GM23338 (cell line): Measurements from ENCODE around the gene ICOS. TPM values are rescaled to one million over a fixed set of nuclear protein-coding genes. Genes with fewer than 3 reads are reported as not detected.
"Not testable (repeated sequence)": the region's sequence is repeated elsewhere in the genome, so short reads cannot be mapped to it uniquely, and the experiment has no call there.

Experiments used
- ATAC-seq: fragments of 200-7000 bp; cut with Tn5 transposase; 3 replicates; pipeline ENCODE4 v1.9.1; 2020
- DNase-seq: peaks from one replicate; pipeline ENCODE4 v3.0.0-alpha.2; 2015; ENCODE audit warnings: low spot score
- H2AFZ ChIP-seq: fragments of 200-600 bp; sonication (generic); 2 replicates; pipeline ENCODE4 v1.8.0; 2016; ENCODE audit warnings: antibody characterized with exemption, mild to moderate bottlenecking, moderate library complexity
- H3F3A ChIP-seq: fragments of 200-600 bp; sonication (generic); replicated peaks from 2 replicates; pipeline ENCODE4 v1.8.0; 2017; ENCODE audit warnings: antibody characterized with exemption, mixed run types, low read depth
- H3K27ac ChIP-seq: fragments of 200-600 bp; sonication (generic); 2 replicates; pipeline ENCODE4 v1.6.1; 2016; ENCODE audit warnings: low read depth
- H3K27me3 ChIP-seq: fragments of 200-600 bp; sonication (generic); 2 replicates; pipeline ENCODE4 v1.8.0; 2016; ENCODE audit warnings: mild to moderate bottlenecking, mixed run types, moderate library complexity; ENCODE audit not compliant: insufficient read depth
- H3K36me3 ChIP-seq: fragments of 200-600 bp; sonication (generic); 2 replicates; pipeline ENCODE4 v1.8.0; 2016; ENCODE audit warnings: mild to moderate bottlenecking; ENCODE audit not compliant: insufficient read depth
- H3K4me1 ChIP-seq: fragments of 200-600 bp; sonication (generic); 2 replicates; pipeline ENCODE4 v1.8.0; 2016; ENCODE audit warnings: mild to moderate bottlenecking, moderate library complexity; ENCODE audit not compliant: insufficient read depth
- H3K4me2 ChIP-seq: fragments of 200-600 bp; sonication (generic); 2 replicates; pipeline ENCODE4 v1.7.1; 2017; ENCODE audit warnings: mixed run types
- H3K4me3 ChIP-seq: fragments of 200-600 bp; sonication (generic); 2 replicates; pipeline ENCODE4 v1.6.1; 2016; ENCODE audit warnings: mixed run types
- H3K79me2 ChIP-seq: fragments of 200-600 bp; sonication (generic); replicated peaks from 2 replicates; pipeline ENCODE4 v1.8.0; 2017; ENCODE audit warnings: mild to moderate bottlenecking; ENCODE audit not compliant: insufficient read depth
- H3K9me2 ChIP-seq: fragments of 200-600 bp; sonication (generic); 2 replicates; pipeline ENCODE4 v1.8.0; 2017; ENCODE audit not compliant: insufficient read depth
- H4K20me1 ChIP-seq: fragments of 200-600 bp; sonication (generic); replicated peaks from 2 replicates; pipeline ENCODE4 v1.8.0; 2017; ENCODE audit warnings: mild to moderate bottlenecking; ENCODE audit not compliant: insufficient read depth
- H3K27ac Mint-ChIP-seq: 2 replicates; pipeline ENCODE4 v1.8.0; 2020; ENCODE audit warnings: inconsistent platforms, mild to moderate bottlenecking, moderate library complexity, mixed read lengths
- H3K27me3 Mint-ChIP-seq: 3 replicates; pipeline ENCODE4 v1.8.0; 2022; ENCODE audit warnings: low read depth, mild to moderate bottlenecking, moderate library complexity, mixed read lengths, inconsistent platforms; ENCODE audit not compliant: insufficient read depth, poor library complexity
- H3K36me3 Mint-ChIP-seq: 3 replicates; pipeline ENCODE4 v1.8.0; 2021; ENCODE audit warnings: low read depth, mild to moderate bottlenecking, inconsistent platforms, moderate library complexity, mixed read lengths
- H3K4me1 Mint-ChIP-seq: 3 replicates; pipeline ENCODE4 v1.8.0; 2020; ENCODE audit warnings: mild to moderate bottlenecking, inconsistent platforms, mixed read lengths
- H3K4me3 Mint-ChIP-seq: 3 replicates; pipeline ENCODE4 v1.8.0; 2021; ENCODE audit warnings: moderate library complexity, mild to moderate bottlenecking, inconsistent platforms, mixed read lengths
- H3K9me3 Mint-ChIP-seq: 3 replicates; pipeline ENCODE4 v1.8.0; 2020; ENCODE audit warnings: moderate library complexity, mild to moderate bottlenecking, inconsistent platforms, mixed read lengths
- EZH2 ChIP-seq: fragments of 200-600 bp; sonication (generic); IDR thresholded peaks from one replicate; pipeline ENCODE4 v1.8.0; 2017; ENCODE audit warnings: antibody characterized with exemption, mild to moderate bottlenecking, low read depth; ENCODE audit not compliant: unreplicated experiment
- NANOG ChIP-seq: IDR thresholded peaks from 2 replicates; pipeline ENCODE4 v1.6.1; 2016; ENCODE audit warnings: antibody characterized with exemption, borderline replicate concordance
- REST ChIP-seq: IDR thresholded peaks from one replicate; pipeline ENCODE4 v1.6.1; 2018; ENCODE audit warnings: antibody characterized with exemption; ENCODE audit not compliant: unreplicated experiment
- STAT1 ChIP-seq: IDR thresholded peaks from one replicate; pipeline ENCODE4 v1.6.1; 2016; ENCODE audit warnings: antibody characterized with exemption; ENCODE audit not compliant: unreplicated experiment
- ZNF114 ChIP-seq: fragments of 250-450 bp; sonication (Bioruptor Pico); IDR thresholded peaks from 2 replicates; pipeline ENCODE4 v1.5.0; 2020; ENCODE audit warnings: mild to moderate bottlenecking, moderate library complexity
- ZNF331 ChIP-seq: fragments of 250-450 bp; sonication (Bioruptor Pico); IDR thresholded peaks from 2 replicates; pipeline ENCODE4 v1.5.0; 2020; ENCODE audit warnings: low read depth, mild to moderate bottlenecking, moderate library complexity
- polyA plus RNA-seq: library from polyadenylated mRNA; unstranded; fragments of >200 nt; fragmentation: Nextera tagmentation; extraction: Ambion mirVana; gene quantifications from 2 replicates; pipeline ENCODE4 v1.2.1, GENCODE V29; 2016
- total RNA-seq: library from RNA; depleted of rRNA; stranded (reverse); fragments of >200 nt; shearing (Covaris generic); gene quantifications from 2 replicates; pipeline ENCODE4 v1.2.3, GENCODE V29; 2014
- TF ChIP-seq, protein P1 (sequence below): fragments of 250-450 bp; sonication (Bioruptor Pico); IDR thresholded peaks from 2 replicates; pipeline ENCODE4 v1.5.0; 2020; ENCODE audit warnings: mild to moderate bottlenecking, moderate library complexity

The ICOS gene
- total and polyA plus RNA-seq, 2 experiments from 2014 or later, result not detected

DNA sequence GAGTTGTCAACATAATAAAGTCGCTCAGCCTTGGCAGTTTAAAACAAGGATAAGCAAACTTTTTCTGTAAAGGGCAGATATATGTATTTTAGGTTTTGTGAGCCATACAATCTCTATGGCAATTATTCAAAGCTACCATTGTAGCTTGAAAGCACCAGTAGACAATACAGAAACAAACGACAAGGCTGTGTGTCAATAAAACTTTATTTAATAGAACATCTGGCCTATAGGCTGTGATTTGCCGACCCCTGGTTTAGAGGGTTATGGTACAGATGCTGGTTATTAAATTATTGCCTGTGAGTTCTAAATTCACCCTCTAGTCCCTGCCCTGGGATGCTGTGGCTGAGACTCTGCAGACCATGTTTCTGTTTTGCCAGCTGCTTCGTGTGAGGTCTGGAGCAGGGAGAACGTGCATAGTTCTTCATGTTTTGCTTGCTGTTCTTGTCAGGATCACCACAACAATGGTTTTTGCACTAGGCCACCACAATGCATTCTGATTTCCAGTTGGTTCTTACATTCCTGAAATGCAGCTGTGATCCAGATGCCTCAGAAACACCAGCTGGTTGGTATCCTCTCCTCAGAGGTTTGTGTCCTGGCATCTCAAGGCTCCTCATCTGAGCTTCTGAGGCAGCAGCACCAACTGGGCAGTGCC is 46.6 kb downstream of the ICOS start:
- no peaks in the 10 kb centered on the region for H3K36me3 Mint-ChIP-seq
- peak; percentile 9 for DNase-seq
- no peak overlapping the region for H3K4me3 ChIP-seq
- no peaks in the 10 kb centered on the region for H4K20me1 ChIP-seq
- H3K4me1 Mint-ChIP-seq, result no peaks in the 10 kb centered on the region
- TF ChIP-seq NANOG (no peak), REST (no peak), ZNF331 (no peak), EZH2 (no peak), ZNF114 (CRISPR knock-in tag) (no peak), STAT1 (no peak)
- TF ChIP-seq, protein P1, sequence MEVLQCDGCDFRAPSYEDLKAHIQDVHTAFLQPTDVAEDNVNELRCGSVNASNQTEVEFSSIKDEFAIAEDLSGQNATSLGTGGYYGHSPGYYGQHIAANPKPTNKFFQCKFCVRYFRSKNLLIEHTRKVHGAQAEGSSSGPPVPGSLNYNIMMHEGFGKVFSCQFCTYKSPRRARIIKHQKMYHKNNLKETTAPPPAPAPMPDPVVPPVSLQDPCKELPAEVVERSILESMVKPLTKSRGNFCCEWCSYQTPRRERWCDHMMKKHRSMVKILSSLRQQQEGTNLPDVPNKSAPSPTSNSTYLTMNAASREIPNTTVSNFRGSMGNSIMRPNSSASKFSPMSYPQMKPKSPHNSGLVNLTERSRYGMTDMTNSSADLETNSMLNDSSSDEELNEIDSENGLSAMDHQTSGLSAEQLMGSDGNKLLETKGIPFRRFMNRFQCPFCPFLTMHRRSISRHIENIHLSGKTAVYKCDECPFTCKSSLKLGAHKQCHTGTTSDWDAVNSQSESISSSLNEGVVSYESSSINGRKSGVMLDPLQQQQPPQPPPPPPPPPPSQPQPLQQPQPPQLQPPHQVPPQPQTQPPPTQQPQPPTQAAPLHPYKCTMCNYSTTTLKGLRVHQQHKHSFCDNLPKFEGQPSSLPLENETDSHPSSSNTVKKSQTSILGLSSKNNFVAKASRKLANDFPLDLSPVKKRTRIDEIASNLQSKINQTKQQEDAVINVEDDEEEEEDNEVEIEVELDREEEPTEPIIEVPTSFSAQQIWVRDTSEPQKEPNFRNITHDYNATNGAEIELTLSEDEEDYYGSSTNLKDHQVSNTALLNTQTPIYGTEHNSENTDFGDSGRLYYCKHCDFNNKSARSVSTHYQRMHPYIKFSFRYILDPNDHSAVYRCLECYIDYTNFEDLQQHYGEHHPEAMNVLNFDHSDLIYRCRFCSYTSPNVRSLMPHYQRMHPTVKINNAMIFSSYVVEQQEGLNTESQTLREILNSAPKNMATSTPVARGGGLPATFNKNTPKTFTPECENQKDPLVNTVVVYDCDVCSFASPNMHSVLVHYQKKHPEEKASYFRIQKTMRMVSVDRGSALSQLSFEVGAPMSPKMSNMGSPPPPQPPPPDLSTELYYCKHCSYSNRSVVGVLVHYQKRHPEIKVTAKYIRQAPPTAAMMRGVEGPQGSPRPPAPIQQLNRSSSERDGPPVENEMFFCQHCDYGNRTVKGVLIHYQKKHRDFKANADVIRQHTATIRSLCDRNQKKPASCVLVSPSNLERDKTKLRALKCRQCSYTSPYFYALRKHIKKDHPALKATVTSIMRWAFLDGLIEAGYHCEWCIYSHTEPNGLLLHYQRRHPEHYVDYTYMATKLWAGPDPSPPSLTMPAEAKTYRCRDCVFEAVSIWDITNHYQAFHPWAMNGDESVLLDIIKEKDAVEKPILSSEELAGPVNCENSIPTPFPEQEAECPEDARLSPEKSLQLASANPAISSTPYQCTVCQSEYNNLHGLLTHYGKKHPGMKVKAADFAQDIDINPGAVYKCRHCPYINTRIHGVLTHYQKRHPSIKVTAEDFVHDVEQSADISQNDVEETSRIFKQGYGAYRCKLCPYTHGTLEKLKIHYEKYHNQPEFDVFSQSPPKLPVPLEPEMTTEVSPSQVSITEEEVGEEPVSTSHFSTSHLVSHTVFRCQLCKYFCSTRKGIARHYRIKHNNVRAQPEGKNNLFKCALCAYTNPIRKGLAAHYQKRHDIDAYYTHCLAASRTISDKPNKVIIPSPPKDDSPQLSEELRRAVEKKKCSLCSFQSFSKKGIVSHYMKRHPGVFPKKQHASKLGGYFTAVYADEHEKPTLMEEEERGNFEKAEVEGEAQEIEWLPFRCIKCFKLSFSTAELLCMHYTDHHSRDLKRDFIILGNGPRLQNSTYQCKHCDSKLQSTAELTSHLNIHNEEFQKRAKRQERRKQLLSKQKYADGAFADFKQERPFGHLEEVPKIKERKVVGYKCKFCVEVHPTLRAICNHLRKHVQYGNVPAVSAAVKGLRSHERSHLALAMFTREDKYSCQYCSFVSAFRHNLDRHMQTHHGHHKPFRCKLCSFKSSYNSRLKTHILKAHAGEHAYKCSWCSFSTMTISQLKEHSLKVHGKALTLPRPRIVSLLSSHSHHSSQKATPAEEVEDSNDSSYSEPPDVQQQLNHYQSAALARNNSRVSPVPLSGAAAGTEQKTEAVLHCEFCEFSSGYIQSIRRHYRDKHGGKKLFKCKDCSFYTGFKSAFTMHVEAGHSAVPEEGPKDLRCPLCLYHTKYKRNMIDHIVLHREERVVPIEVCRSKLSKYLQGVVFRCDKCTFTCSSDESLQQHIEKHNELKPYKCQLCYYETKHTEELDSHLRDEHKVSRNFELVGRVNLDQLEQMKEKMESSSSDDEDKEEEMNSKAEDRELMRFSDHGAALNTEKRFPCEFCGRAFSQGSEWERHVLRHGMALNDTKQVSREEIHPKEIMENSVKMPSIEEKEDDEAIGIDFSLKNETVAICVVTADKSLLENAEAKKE (CRISPR knock-in tag), result 0 out of 2 replicates have a peak, but pooled peaks have one; percentile 24
- no peaks in the 10 kb centered on the region for H3K27me3 ChIP-seq
- H3K4me3 Mint-ChIP-seq, result no peak overlapping the region
- no peak overlapping the region for H2AFZ ChIP-seq
- no peaks in the 10 kb centered on the region for H3K79me2 ChIP-seq
- H3K27ac ChIP-seq, result no peak overlapping the region
- H3K9me3 Mint-ChIP-seq, result no peaks in the 10 kb centered on the region
- no peaks in the 10 kb centered on the region for H3F3A ChIP-seq
- H3K9me2 ChIP-seq, result peaks cover 12% of the 10 kb centered on the region; the same call in 1 of the 2 replicates
- H3K4me1 ChIP-seq, result no peaks in the 10 kb centered on the region
- H3K4me2 ChIP-seq, result no peak overlapping the region
- no peaks in the 10 kb centered on the region for H3K27me3 Mint-ChIP-seq
- no peak; the same call in 2 of the 3 replicates for ATAC-seq
- H3K36me3 ChIP-seq, result no peaks in the 10 kb centered on the region
- H3K27ac Mint-ChIP-seq, result no peak overlapping the region

- H3K4me2 ChIP-seq, H3K27me3 Mint-ChIP-seq, H3K36me3 Mint-ChIP-seq, H3F3A ChIP-seq, H3K4me3 Mint-ChIP-seq, H3K36me3 ChIP-seq, H3K4me3 ChIP-seq, H3K79me2 ChIP-seq, H2AFZ ChIP-seq, H3K4me1 Mint-ChIP-seq, H3K27ac Mint-ChIP-seq, H3K4me1 ChIP-seq, H3K9me2 ChIP-seq, H3K9me3 Mint-ChIP-seq, H4K20me1 ChIP-seq, H3K27ac ChIP-seq, ATAC-seq, H3K27me3 ChIP-seq, DNase-seq: not testable (repeated sequence)
Observed at GRCh38 chr2:203985978-203986377, 49.4 kb downstream of the ICOS start.
